ENCODE results near the gene OR6P1. TPM values are rescaled to one million over a fixed set of nuclear protein-coding genes. Genes with fewer than 3 reads are reported as not detected.

OR6P1 gene
- total RNA-seq, 1 experiment from 2014 or later: not detected

DNA sequence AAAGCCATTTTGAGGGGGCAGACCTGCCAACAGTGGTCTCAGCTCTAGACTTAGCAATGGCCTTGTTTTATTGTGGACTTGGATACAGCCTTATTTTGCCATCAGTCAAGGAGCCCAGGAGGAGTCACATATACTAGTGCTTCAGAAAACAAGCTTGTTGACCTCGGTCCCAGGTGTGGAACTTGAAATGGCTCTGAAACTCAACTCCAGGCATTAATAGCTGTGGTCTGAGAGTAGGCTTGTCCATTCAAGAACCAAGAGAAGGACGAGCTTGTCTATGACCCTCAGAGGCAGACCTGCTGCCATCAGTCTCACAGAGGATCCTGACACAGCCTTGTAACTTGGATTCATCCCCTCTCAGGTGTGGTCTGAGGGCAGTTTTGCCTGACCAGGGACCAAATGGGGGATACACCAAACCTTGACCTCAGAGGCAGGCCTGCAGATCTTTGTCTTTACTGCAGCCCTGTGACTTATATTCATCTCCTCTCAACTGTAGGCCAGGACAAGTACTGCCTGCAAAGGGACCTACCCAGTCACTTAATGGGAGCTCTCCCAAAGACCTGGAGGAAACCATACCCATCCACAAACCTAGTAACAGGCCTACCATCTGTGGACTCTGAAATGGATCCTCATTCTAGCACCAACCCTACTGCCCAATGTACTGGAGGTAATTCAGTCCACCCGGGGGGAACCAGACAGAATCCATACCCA, 49.3 kb downstream of the OR6P1 start:
- Mint-ChIP-seq H3K9me3 (peaks cover 19% of the 10 kb centered on the region), H3K4me1 (peaks cover 21% of the 10 kb centered on the region), H3K27me3 (ENCODE audit: low read depth) (peaks cover 2% of the 10 kb centered on the region), H3K27ac (peak overlapping the region; percentile 3; the same call in 1 of the 2 replicates), H3K4me3 (no peak overlapping the region), H3K36me3 (peaks cover 14% of the 10 kb centered on the region)
- DNase-seq (ENCODE audit: low spot score) (no peak), ATAC-seq (peak; percentile 62)
- ChIA-PET CTCF (no interaction called here), POLR2A (no interaction called here)
- TF ChIP-seq, protein P1, sequence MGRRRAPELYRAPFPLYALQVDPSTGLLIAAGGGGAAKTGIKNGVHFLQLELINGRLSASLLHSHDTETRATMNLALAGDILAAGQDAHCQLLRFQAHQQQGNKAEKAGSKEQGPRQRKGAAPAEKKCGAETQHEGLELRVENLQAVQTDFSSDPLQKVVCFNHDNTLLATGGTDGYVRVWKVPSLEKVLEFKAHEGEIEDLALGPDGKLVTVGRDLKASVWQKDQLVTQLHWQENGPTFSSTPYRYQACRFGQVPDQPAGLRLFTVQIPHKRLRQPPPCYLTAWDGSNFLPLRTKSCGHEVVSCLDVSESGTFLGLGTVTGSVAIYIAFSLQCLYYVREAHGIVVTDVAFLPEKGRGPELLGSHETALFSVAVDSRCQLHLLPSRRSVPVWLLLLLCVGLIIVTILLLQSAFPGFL (CRISPR knock-in tag; IDR thresholded peaks at IDR 0.05; ENCODE audit: borderline replicate concordance): no peak
- TF ChIP-seq, protein P2, sequence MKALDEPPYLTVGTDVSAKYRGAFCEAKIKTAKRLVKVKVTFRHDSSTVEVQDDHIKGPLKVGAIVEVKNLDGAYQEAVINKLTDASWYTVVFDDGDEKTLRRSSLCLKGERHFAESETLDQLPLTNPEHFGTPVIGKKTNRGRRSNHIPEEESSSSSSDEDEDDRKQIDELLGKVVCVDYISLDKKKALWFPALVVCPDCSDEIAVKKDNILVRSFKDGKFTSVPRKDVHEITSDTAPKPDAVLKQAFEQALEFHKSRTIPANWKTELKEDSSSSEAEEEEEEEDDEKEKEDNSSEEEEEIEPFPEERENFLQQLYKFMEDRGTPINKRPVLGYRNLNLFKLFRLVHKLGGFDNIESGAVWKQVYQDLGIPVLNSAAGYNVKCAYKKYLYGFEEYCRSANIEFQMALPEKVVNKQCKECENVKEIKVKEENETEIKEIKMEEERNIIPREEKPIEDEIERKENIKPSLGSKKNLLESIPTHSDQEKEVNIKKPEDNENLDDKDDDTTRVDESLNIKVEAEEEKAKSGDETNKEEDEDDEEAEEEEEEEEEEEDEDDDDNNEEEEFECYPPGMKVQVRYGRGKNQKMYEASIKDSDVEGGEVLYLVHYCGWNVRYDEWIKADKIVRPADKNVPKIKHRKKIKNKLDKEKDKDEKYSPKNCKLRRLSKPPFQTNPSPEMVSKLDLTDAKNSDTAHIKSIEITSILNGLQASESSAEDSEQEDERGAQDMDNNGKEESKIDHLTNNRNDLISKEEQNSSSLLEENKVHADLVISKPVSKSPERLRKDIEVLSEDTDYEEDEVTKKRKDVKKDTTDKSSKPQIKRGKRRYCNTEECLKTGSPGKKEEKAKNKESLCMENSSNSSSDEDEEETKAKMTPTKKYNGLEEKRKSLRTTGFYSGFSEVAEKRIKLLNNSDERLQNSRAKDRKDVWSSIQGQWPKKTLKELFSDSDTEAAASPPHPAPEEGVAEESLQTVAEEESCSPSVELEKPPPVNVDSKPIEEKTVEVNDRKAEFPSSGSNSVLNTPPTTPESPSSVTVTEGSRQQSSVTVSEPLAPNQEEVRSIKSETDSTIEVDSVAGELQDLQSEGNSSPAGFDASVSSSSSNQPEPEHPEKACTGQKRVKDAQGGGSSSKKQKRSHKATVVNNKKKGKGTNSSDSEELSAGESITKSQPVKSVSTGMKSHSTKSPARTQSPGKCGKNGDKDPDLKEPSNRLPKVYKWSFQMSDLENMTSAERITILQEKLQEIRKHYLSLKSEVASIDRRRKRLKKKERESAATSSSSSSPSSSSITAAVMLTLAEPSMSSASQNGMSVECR (CRISPR knock-in tag; IDR thresholded peaks at IDR 0.05; ENCODE audit: borderline replicate concordance): no peak
- TF ChIP-seq, protein P3, sequence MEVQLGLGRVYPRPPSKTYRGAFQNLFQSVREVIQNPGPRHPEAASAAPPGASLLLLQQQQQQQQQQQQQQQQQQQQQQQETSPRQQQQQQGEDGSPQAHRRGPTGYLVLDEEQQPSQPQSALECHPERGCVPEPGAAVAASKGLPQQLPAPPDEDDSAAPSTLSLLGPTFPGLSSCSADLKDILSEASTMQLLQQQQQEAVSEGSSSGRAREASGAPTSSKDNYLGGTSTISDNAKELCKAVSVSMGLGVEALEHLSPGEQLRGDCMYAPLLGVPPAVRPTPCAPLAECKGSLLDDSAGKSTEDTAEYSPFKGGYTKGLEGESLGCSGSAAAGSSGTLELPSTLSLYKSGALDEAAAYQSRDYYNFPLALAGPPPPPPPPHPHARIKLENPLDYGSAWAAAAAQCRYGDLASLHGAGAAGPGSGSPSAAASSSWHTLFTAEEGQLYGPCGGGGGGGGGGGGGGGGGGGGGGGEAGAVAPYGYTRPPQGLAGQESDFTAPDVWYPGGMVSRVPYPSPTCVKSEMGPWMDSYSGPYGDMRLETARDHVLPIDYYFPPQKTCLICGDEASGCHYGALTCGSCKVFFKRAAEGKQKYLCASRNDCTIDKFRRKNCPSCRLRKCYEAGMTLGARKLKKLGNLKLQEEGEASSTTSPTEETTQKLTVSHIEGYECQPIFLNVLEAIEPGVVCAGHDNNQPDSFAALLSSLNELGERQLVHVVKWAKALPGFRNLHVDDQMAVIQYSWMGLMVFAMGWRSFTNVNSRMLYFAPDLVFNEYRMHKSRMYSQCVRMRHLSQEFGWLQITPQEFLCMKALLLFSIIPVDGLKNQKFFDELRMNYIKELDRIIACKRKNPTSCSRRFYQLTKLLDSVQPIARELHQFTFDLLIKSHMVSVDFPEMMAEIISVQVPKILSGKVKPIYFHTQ (CRISPR knock-in tag; IDR thresholded peaks at IDR 0.05): no peak
- TF ChIP-seq, protein P4, sequence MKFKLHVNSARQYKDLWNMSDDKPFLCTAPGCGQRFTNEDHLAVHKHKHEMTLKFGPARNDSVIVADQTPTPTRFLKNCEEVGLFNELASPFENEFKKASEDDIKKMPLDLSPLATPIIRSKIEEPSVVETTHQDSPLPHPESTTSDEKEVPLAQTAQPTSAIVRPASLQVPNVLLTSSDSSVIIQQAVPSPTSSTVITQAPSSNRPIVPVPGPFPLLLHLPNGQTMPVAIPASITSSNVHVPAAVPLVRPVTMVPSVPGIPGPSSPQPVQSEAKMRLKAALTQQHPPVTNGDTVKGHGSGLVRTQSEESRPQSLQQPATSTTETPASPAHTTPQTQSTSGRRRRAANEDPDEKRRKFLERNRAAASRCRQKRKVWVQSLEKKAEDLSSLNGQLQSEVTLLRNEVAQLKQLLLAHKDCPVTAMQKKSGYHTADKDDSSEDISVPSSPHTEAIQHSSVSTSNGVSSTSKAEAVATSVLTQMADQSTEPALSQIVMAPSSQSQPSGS (CRISPR knock-in tag; IDR thresholded peaks at IDR 0.05; ENCODE audit: borderline replicate concordance, low read depth): no peak
- TF ChIP-seq NR1H2 (CRISPR knock-in tag; IDR thresholded peaks at IDR 0.05): no peak
- TF ChIP-seq, protein P5, sequence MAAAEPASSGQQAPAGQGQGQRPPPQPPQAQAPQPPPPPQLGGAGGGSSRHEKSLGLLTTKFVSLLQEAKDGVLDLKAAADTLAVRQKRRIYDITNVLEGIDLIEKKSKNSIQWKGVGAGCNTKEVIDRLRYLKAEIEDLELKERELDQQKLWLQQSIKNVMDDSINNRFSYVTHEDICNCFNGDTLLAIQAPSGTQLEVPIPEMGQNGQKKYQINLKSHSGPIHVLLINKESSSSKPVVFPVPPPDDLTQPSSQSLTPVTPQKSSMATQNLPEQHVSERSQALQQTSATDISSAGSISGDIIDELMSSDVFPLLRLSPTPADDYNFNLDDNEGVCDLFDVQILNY (CRISPR knock-in tag; IDR thresholded peaks at IDR 0.05): no peak
- no peak for TF ChIP-seq ZNF138 (CRISPR knock-in tag; conservative IDR thresholded peaks at IDR 0.05)
- TF ChIP-seq RELA (CRISPR knock-in tag; IDR thresholded peaks at IDR 0.05; ENCODE audit: borderline replicate concordance): no peak
- no peak for TF ChIP-seq CBFB (CRISPR knock-in tag; IDR thresholded peaks at IDR 0.05; ENCODE audit: low read depth)

DNA sequence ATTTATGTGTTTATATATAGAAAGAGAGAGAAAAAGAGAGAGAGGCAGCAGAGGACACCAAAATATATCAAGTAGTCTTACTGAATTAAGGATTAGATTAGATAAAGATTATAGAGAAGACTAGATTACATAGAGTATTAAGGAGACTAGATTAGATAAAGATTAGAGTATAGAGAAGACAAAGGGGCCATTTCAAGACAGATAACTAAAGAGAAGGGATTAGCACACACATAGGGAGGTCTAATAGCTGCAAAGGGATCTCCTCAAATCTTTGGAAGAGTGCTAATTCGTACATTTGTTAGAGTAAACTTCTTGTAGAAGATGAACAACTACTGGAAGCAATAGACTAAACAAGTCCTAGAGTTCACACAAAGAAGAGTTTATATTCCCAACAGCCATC, 50.4 kb downstream of the OR6P1 start:
- H3K4me3 Mint-ChIP-seq: no peak overlapping the region
- peaks cover 2% of the 10 kb centered on the region for H3K27me3 Mint-ChIP-seq (ENCODE audit: low read depth)
- no peak for DNase-seq (ENCODE audit: low spot score)
- no peak overlapping the region for H3K27ac Mint-ChIP-seq
- H3K36me3 Mint-ChIP-seq: peaks cover 13% of the 10 kb centered on the region
- ChIA-PET CTCF (no interaction called here), POLR2A (no interaction called here)
- peaks cover 21% of the 10 kb centered on the region for H3K4me1 Mint-ChIP-seq
- peaks cover 13% of the 10 kb centered on the region for H3K9me3 Mint-ChIP-seq
- no peak for ATAC-seq
- TF ChIP-seq, protein P3 (CRISPR knock-in tag; IDR thresholded peaks at IDR 0.05): no peak
- TF ChIP-seq ZNF138 (CRISPR knock-in tag; conservative IDR thresholded peaks at IDR 0.05) (no peak), GABPB1 (CRISPR knock-in tag; IDR thresholded peaks at IDR 0.05) (no peak)
- TF ChIP-seq, protein P6, sequence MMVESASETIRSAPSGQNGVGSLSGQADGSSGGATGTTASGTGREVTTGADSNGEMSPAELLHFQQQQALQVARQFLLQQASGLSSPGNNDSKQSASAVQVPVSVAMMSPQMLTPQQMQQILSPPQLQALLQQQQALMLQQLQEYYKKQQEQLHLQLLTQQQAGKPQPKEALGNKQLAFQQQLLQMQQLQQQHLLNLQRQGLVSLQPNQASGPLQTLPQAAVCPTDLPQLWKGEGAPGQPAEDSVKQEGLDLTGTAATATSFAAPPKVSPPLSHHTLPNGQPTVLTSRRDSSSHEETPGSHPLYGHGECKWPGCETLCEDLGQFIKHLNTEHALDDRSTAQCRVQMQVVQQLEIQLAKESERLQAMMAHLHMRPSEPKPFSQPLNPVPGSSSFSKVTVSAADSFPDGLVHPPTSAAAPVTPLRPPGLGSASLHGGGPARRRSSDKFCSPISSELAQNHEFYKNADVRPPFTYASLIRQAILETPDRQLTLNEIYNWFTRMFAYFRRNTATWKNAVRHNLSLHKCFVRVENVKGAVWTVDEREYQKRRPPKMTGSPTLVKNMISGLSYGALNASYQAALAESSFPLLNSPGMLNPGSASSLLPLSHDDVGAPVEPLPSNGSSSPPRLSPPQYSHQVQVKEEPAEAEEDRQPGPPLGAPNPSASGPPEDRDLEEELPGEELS (CRISPR knock-in tag; IDR thresholded peaks at IDR 0.05): no peak
- TF ChIP-seq, protein P7, sequence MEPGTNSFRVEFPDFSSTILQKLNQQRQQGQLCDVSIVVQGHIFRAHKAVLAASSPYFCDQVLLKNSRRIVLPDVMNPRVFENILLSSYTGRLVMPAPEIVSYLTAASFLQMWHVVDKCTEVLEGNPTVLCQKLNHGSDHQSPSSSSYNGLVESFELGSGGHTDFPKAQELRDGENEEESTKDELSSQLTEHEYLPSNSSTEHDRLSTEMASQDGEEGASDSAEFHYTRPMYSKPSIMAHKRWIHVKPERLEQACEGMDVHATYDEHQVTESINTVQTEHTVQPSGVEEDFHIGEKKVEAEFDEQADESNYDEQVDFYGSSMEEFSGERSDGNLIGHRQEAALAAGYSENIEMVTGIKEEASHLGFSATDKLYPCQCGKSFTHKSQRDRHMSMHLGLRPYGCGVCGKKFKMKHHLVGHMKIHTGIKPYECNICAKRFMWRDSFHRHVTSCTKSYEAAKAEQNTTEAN (CRISPR knock-in tag; IDR thresholded peaks at IDR 0.05): no peak

All from WTC11 (cell line).